IMR-90 (cell line): ENCODE data around the gene LINC01488. TPM values are rescaled to one million over a fixed set of nuclear protein-coding genes. Genes with fewer than 3 reads are reported as not detected.
A peak's percentile ranks its signal among the peaks of the same experiment; 100 is the strongest.

Source experiments
- ATAC-seq: fragments of 200-7000 bp; cut with Tn5 transposase; 2 replicates; pipeline ENCODE4 v1.9.1; 2020; ENCODE audit warnings: low read depth, mild to moderate bottlenecking, moderate library complexity
- BruUV-seq: library from RNA; stranded (reverse); fragments of 400-500 nt; replicated peaks from 2 replicates; lab custom pipeline; 2021; lab: Mats Ljungman, UMichigan
- CTCF ChIA-PET: fragments of 300-600 bp; formaldehyde crosslinking; extraction: SDS; loops from one replicate; lab custom pipeline; 2021; ENCODE audit warnings: antibody characterized with exemption; lab: Yijun Ruan, JAX
- POLR2A ChIA-PET: fragments of 300-600 bp; sonication (Branson Sonifier 250); formaldehyde crosslinking; loops from one replicate; lab custom pipeline; 2022; ENCODE audit warnings: antibody characterized with exemption; ENCODE audit not compliant: unreplicated experiment; lab: Charles Lee
- DNase-seq: peaks from one replicate; pipeline ENCODE4 v3.0.0; 2013
- H2AFZ ChIP-seq: replicated peaks from 2 replicates; pipeline ENCODE3; 2013; ENCODE audit warnings: low read length, mild to moderate bottlenecking; ENCODE audit not compliant: poor library complexity
- H2AK5ac ChIP-seq: 2 replicates; pipeline ENCODE4 v1.6.1; 2013; ENCODE audit warnings: low read depth, low read length, inconsistent platforms
- H2AK9ac ChIP-seq: replicated peaks from 2 replicates; pipeline ENCODE3; 2013; ENCODE audit warnings: mild to moderate bottlenecking, low read depth, low read length, moderate library complexity; ENCODE audit not compliant: poor library complexity
- H2BK120ac ChIP-seq: 2 replicates; pipeline ENCODE4 v1.6.1; 2013; ENCODE audit warnings: low read depth, low read length, inconsistent platforms
- H2BK15ac ChIP-seq: 3 replicates; pipeline ENCODE4 v1.6.1; 2013; ENCODE audit warnings: low read depth, low read length, inconsistent platforms
- H2BK20ac ChIP-seq: 2 replicates; pipeline ENCODE4 v1.6.1; 2013; ENCODE audit warnings: low read depth, mild to moderate bottlenecking, inconsistent platforms, low read length, moderate library complexity
- H2BK5ac ChIP-seq: 2 replicates; pipeline ENCODE4 v1.6.1; 2013; ENCODE audit warnings: mild to moderate bottlenecking, low read depth, low read length, inconsistent platforms; ENCODE audit not compliant: poor library complexity, severe bottlenecking
- H3K14ac ChIP-seq: replicated peaks from 2 replicates; pipeline ENCODE4 v1.6.1; 2013; ENCODE audit warnings: low read depth, low read length, inconsistent platforms
- H3K18ac ChIP-seq: 2 replicates; pipeline ENCODE4 v1.6.1; 2013; ENCODE audit warnings: low read depth, low read length, control low read depth
- H3K23ac ChIP-seq: 2 replicates; pipeline ENCODE4 v1.6.1; 2013; ENCODE audit warnings: low read depth, low read length, inconsistent platforms
- H3K27ac ChIP-seq: 2 replicates; pipeline ENCODE4 v1.5.1; 2013; ENCODE audit warnings: mild to moderate bottlenecking, control low read depth, low read length; ENCODE audit not compliant: insufficient read depth
- H3K27me3 ChIP-seq: 2 replicates; pipeline ENCODE4 v1.6.1; 2013; ENCODE audit warnings: low read length; ENCODE audit not compliant: control insufficient read depth, insufficient read depth
- H3K36me3 ChIP-seq: 2 replicates; pipeline ENCODE4 v1.6.1; 2013; ENCODE audit warnings: low read length, mixed read lengths; ENCODE audit not compliant: control insufficient read depth, insufficient read depth
- H3K4ac ChIP-seq: 2 replicates; pipeline ENCODE4 v1.6.1; 2013; ENCODE audit warnings: low read depth, low read length, inconsistent platforms
- H3K4me1 ChIP-seq: 2 replicates; pipeline ENCODE4 v1.6.1; 2013; ENCODE audit warnings: low read length, mixed read lengths; ENCODE audit not compliant: control insufficient read depth, insufficient read depth
- H3K4me2 ChIP-seq: 2 replicates; pipeline ENCODE4 v1.6.1; 2013; ENCODE audit warnings: low read depth, mild to moderate bottlenecking, control low read depth, low read length, moderate library complexity
- H3K4me3 ChIP-seq: 2 replicates; pipeline ENCODE4 v1.5.1; 2013; ENCODE audit warnings: low read depth, mild to moderate bottlenecking, control low read depth, low read length, moderate library complexity; ENCODE audit not compliant: insufficient read depth
- H3K56ac ChIP-seq: 2 replicates; pipeline ENCODE4 v1.6.1; 2013; ENCODE audit warnings: low read length, inconsistent platforms; ENCODE audit not compliant: insufficient read depth; ENCODE audit errors: extremely low read depth
- H3K79me1 ChIP-seq, 2 experiments: 2 replicates each; pipeline ENCODE4 v1.6.1; 2013; ENCODE audit warnings: low read length in 2 of 2, inconsistent platforms in 1 of 2, low read depth in 1 of 2
- H3K9ac ChIP-seq: 2 replicates; pipeline ENCODE4 v1.6.1; 2013; ENCODE audit warnings: low read depth, low read length, control low read depth
- H3K9me1 ChIP-seq: 2 replicates; pipeline ENCODE4 v1.6.1; 2013; ENCODE audit warnings: low read length, inconsistent platforms; ENCODE audit not compliant: insufficient read depth
- H3K9me3 ChIP-seq: 2 replicates; pipeline ENCODE4 v1.6.1; 2013; ENCODE audit warnings: low read length; ENCODE audit not compliant: control insufficient read depth, insufficient read depth
- H4K20me1 ChIP-seq: 2 replicates; pipeline ENCODE4 v1.6.1; 2013; ENCODE audit warnings: low read length, inconsistent platforms; ENCODE audit not compliant: insufficient read depth
- H4K5ac ChIP-seq: 2 replicates; pipeline ENCODE4 v1.6.1; 2013; ENCODE audit warnings: mild to moderate bottlenecking, low read depth, low read length, control low read depth
- H4K8ac ChIP-seq, 2 experiments: 2 replicates each; pipeline ENCODE4 v1.6.1; 2013; ENCODE audit warnings: low read depth in 2 of 2, low read length in 2 of 2, control low read depth in 1 of 2, inconsistent platforms in 1 of 2
- H4K91ac ChIP-seq: 2 replicates; pipeline ENCODE4 v1.6.1; 2013; ENCODE audit warnings: low read depth, low read length, inconsistent platforms; ENCODE audit not compliant: insufficient read depth
- CHD1 ChIP-seq: IDR thresholded peaks from 2 replicates; pipeline ENCODE4 v1.6.1; 2012; ENCODE audit warnings: low read depth, low read length, improper control_type of control experiment
- FOS ChIP-seq: fragments of 150-350 bp; IDR thresholded peaks from 2 replicates; pipeline ENCODE4 v1.6.1; 2016; ENCODE audit warnings: low read depth, low read length
- MAZ ChIP-seq: IDR thresholded peaks from 2 replicates; pipeline ENCODE4 v1.6.1; 2012; ENCODE audit warnings: low read depth, mild to moderate bottlenecking, low read length, improper control_type of control experiment, moderate library complexity, borderline replicate concordance
- RFX5 ChIP-seq: IDR thresholded peaks from 2 replicates; pipeline ENCODE4 v1.8.0; 2012; ENCODE audit warnings: low read depth, mild to moderate bottlenecking, low read length, moderate library complexity
- WGBS, 2 experiments: methylation state at CpG; one replicate each; pipeline versions ENCODE4 v1.1.5 to v1.1.7; 2013; ENCODE audit warnings: missing lambda C conversion rate in 2 of 2; ENCODE audit not compliant: insufficient read length in 1 of 2; ENCODE audit errors: extremely low coverage in 2 of 2; 5-methylcytosine and 5-hydroxymethylcytosine counted together
- dilution Hi-C: fragments of 300-500 bp; cut with HindIII; formaldehyde crosslinking; loops from one replicate; pipeline ENCODE4 v1.14.3; 2018; ENCODE audit warnings: low sequenced_read_pairs; ENCODE audit not compliant: unreplicated experiment
- in situ Hi-C: fragments of 300-500 bp; cut with MboI; formaldehyde crosslinking; loops from 3 replicates; pipeline ENCODE4 v1.14.3; 2019; ENCODE audit warnings: low sequenced_read_pairs, inconsistent platforms, mixed read lengths
- intact Hi-C: fragments of 100-400 bp; cut with micrococcal nuclease; formaldehyde crosslinking; loops from 2 replicates; pipeline ENCODE4 v1.10.0; 2022
- polyA plus RNA-seq, 3 experiments: library from polyadenylated mRNA; depleted of rRNA; stranded (reverse); fragments of >200 nt; gene quantifications; 2 replicates each; pipeline ENCODE4 v1.2.3, GENCODE V29; 2012; ENCODE audit warnings: low replicate concordance in 1 of 3
- total RNA-seq: library from RNA; depleted of rRNA; stranded (reverse); fragments of >200 nt; gene quantifications from 2 replicates; pipeline ENCODE4 v1.2.3, GENCODE V29; 2012

The LINC01488 gene
- total and polyA plus RNA-seq, 2 of the 4 experiments (the other 2 are of a cell fraction), result not detected

DNA sequence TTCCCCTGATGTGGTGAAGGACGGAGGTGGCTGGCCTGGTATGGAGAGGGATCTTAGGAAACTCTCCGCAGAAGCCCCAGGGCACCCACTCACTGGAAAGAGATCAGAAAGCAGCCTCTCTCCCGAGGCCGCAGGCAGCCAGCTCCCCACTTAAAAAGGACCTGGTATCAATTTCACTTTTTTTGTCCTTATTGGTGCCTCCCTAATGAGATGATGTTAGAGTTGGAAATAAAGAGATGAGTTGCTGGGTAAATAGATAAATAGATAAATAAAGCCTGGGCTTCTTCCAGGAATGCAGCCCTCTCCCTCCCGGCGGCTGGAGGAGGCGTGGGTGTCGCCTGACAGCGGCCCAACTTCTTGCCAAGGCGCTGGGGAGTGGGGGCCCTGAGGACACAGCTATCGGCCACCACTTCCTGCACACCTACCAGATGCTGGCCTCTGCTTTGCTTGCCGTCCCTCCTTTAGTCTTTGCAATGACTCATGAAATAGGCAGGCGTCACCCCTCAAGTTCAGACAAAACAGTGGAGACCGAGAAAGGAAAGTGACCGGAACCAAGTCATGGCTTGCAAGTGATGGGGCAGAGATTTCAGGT, 42.9 kb downstream of the LINC01488 start:
- H3K27ac ChIP-seq, result no peak overlapping the region
- no peaks in the 10 kb centered on the region for H3K36me3 ChIP-seq
- CTCF ChIA-PET, result no interaction called here
- H3K56ac ChIP-seq, result no peak overlapping the region
- POLR2A ChIA-PET, result no interaction called here
- no peaks in the 10 kb centered on the region for H3K9me1 ChIP-seq
- intact Hi-C loops (no loop called here), dilution Hi-C loops (no loop called here), in situ Hi-C loops (no loop called here)
- no peak overlapping the region for H3K18ac ChIP-seq
- H3K79me1 ChIP-seq, result no peaks in the 10 kb centered on the region
- peaks cover 8% of the 10 kb centered on the region for H3K4me1 ChIP-seq
- H3K4me2 ChIP-seq, result peak overlapping the region; percentile 41
- H2AK9ac ChIP-seq, result no peak overlapping the region
- WGBS, 2 experiments, result no CpG with 5 or more reads among the region's 15 CpGs
- peaks cover under 1% of the 10 kb centered on the region; the same call in 1 of the 2 replicates for H3K27me3 ChIP-seq
- H2AK5ac ChIP-seq, result no peak overlapping the region; the same call in 1 of the 2 replicates
- H3K9me3 ChIP-seq, result no peaks in the 10 kb centered on the region
- peak overlapping the region; percentile 57; the same call in 1 of the 2 replicates for H3K23ac ChIP-seq
- H3K4ac ChIP-seq, result peak overlapping the region; percentile 68; the same call in 1 of the 2 replicates
- BruUV-seq, result no TSS peak
- H2BK120ac ChIP-seq, result peak overlapping the region; percentile 41
- H2BK5ac ChIP-seq, result no peak overlapping the region
- peak overlapping the region; percentile 22; the same call in 1 of the 2 replicates for H4K5ac ChIP-seq
- TF ChIP-seq MAZ (peak; percentile 22; the same call in 1 of the 2 replicates), CHD1 (no peak), FOS (no peak), RFX5 (no peak)
- DNase-seq (peak; percentile 52), ATAC-seq (peak; percentile 46)
- H2AFZ ChIP-seq, result peak overlapping the region; percentile 77
- peak overlapping the region; percentile 60; the same call in 1 of the 2 replicates for H2BK20ac ChIP-seq
- H4K91ac ChIP-seq, result peak overlapping the region; percentile 19; the same call in 1 of the 2 replicates
- no peak overlapping the region for H3K4me3 ChIP-seq
- peak overlapping the region in 1 of 2 experiments; percentile 51; a peak in 1 of 4 replicates for H4K8ac ChIP-seq
- no peak overlapping the region for H3K9ac ChIP-seq
- peak overlapping the region; percentile 35; the same call in 1 of the 2 replicates for H3K14ac ChIP-seq
- H4K20me1 ChIP-seq, result no peaks in the 10 kb centered on the region
- peak overlapping the region; percentile 38; the same call in 1 of the 3 replicates for H2BK15ac ChIP-seq
